A172 (cell line): Measurements from ENCODE around the gene PCDHA5. TPM values are rescaled to one million over a fixed set of nuclear protein-coding genes. Genes with fewer than 3 reads are reported as not detected.
"Not testable (repeated sequence)": the region's sequence is repeated elsewhere in the genome, so short reads cannot be mapped to it uniquely, and the experiment has no call there.

Experiments used
- DNase-seq: peaks from one replicate; pipeline ENCODE4 v3.0.0-alpha.2; 2015; ENCODE audit warnings: low spot score
- total RNA-seq: library from RNA; depleted of rRNA; stranded (reverse); fragments of >200 nt; shearing (Covaris generic); gene quantifications from 2 replicates; pipeline ENCODE4 v1.2.3, GENCODE V29; 2014

The PCDHA5 gene
- total RNA-seq, 1 experiment from 2014 or later: 0.10 TPM

- DNase-seq: not testable (repeated sequence)
Observed at GRCh38 chr5:140822969-140823368, 1.6 kb downstream of the PCDHA5 start.

DNA sequence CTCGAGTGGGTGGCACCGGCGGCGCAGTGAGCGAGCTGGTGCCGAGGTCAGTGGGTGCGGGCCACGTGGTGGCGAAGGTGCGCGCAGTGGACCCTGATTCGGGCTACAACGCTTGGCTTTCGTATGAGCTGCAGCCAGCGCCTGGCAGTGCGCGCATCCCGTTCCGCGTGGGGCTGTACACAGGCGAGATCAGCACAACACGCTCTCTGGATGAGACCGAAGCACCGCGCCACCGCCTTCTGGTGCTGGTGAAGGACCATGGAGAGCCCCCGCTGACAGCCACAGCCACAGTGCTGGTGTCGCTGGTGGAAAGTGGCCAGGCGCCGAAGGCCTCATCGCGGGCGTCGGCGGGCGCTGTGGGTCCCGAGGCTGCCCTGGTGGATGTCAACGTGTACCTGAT is 2.1 kb downstream of the PCDHA5 start:
- no peak for DNase-seq

DNA sequence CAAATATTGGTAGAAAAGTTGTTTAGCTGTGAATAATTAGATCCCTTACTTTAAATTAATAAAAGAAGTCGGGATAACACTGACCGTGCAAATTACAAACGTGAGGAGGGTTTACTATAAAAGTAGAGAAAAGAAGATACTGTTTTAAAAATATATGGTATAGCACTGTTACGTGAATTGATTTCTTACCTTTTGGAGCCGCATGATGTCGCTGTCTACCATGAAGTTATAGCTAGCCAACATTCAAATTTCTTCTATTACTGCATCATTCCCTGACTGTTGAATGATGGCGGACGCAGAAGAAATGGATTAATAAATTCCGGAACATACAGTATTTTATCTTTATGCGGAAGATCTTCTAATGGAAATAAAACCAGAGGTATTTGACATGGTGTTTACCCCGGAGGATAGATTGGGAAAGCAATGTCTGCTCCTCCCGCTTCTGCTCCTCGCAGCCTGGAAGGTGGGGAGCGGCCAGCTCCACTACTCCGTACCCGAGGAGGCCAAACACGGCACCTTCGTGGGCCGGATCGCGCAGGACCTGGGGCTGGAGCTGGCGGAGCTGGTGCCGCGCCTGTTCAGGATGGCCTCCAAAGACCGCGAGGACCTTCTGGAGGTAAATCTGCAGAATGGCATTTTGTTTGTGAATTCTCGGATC is 6.4 kb downstream of the PCDHA5 start, which contains the start of gene PCDHA6:
PCDHA6 (plus strand) TSS at position 257 of the 658 bp plus-strand sequence; CDS start at position 389, 132 bp downstream.
- no peak for DNase-seq

GRCh38 chr5:140828362-140828737 is 6.9 kb downstream of the PCDHA5 start:
- DNase-seq: no peak

GRCh38 chr5:140829511-140830501 is 8.4 kb downstream of the PCDHA5 start:
- DNase-seq: not testable (repeated sequence)

DNA sequence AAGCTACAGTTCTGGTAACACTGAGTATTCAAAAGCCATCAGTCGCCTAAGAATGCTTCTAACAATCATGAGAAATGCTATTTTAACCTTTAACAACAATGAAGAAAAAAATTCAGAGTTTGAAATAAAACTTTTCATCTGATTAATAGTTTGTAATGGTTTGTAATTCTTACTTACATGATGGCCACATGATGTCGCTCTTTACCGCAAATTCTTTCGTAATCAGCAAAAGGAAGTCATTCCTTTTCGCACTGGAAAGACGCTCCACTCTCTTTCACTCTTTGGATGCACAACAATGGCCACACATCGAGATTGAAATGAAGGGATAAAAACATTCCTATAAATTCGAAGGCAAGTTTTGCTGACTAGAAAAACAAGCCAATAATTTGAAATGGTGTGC is 12.6 kb downstream of the PCDHA5 start, which contains the start of gene PCDHA7:
PCDHA7 (plus strand) TSS at position 277 of the 400 bp plus-strand sequence; CDS start at position 392, 115 bp downstream.
- peak; percentile 8 for DNase-seq

DNA sequence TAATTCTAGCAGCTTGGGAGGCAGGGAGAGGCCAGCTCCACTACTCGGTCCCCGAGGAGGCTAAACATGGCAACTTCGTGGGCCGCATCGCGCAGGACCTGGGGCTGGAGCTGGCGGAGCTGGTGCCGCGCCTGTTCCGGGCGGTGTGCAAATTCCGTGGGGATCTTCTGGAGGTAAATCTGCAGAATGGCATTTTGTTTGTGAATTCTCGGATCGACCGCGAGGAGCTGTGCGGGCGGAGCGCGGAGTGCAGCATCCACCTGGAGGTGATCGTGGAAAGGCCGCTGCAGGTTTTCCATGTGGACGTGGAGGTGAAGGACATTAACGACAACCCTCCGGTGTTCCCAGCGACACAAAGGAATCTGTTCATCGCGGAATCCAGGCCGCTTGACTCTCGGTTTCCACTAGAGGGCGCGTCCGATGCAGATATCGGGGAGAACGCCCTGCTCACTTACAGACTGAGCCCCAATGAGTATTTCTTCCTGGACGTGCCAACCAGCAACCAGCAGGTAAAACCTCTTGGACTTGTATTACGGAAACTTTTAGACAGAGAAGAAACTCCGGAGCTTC is 13.1 kb downstream of the PCDHA5 start:
- not testable (repeated sequence) for DNase-seq

DNA sequence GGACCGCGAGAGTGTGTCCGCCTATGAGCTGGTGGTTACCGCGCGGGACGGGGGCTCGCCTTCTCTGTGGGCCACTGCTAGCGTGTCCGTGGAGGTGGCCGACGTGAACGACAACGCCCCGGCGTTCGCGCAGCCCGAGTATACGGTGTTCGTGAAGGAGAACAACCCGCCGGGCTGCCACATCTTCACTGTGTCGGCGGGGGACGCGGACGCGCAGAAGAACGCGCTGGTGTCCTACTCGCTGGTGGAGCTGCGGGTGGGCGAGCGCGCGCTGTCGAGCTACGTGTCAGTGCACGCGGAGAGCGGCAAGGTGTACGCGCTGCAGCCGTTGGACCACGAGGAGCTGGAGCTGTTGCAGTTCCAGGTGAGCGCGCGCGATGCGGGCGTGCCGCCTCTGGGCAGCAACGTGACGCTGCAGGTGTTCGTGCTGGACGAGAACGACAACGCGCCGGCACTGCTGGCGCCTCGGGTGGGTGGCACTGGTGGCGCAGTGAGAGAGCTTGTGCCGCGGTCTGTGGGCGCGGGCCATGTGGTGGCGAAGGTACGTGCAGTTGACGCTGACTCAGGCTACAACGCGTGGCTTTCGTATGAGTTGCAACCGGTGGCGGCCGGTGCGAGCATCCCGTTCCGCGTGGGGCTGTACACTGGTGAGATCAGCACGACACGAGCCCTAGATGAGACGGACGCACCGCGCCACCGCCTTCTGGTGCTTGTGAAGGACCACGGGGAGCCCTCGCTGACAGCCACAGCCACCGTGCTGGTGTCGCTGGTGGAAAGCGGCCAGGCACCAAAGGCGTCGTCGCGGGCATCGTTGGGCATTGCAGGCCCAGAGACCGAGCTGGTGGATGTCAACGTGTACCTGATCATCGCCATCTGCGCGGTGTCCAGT is 14.5 kb downstream of the PCDHA5 start:
- DNase-seq: no peak

DNA sequence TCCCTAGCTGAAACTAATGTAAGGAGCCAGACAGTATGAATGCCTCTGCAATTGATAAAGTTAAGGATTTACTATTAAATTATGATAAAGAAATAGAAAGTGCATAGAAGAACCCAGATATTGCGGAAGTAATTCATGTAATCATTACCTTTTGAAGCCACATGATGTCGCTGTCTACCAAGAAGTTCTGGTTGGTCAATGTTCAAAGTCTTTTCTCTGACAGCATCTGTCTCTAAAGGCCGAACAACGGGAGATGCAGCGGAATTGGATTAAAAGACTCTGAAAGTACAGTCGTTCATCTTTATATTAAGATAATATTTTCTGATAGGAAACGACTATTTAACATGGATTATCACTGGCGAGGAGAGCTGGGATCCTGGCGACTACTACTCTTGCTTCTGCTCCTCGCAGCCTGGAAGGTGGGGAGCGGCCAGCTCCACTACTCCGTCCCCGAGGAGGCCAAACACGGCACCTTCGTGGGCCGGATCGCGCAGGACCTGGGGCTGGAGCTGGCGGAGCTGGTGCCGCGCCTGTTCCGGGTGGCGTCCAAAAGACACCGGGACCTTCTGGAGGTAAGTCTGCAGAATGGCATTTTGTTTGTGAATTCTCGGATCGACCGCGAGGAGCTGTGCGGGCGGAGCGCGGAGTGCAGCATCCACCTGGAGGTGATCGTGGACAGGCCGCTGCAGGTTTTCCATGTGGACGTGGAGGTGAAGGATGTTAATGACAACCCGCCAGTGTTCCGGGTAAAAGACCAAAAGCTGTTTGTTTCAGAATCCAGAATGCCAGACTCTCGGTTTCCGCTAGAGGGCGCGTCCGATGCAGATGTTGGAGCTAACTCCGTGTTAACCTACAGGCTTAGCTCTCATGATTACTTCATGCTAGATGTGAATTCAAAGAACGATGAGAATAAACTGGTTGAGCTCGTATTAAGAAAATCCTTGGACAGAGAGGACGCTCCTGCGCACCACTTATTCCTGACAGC is 19.9 kb downstream of the PCDHA5 start, which contains the start of gene PCDHA8:
PCDHA8 (plus strand) TSS at position 210 of the 985 bp plus-strand sequence; CDS start at position 345, 135 bp downstream.
- peak; percentile 37 for DNase-seq

- DNase-seq: no peak
Observed at GRCh38 chr5:140842798-140843733, 21.7 kb downstream of the PCDHA5 start.

DNA sequence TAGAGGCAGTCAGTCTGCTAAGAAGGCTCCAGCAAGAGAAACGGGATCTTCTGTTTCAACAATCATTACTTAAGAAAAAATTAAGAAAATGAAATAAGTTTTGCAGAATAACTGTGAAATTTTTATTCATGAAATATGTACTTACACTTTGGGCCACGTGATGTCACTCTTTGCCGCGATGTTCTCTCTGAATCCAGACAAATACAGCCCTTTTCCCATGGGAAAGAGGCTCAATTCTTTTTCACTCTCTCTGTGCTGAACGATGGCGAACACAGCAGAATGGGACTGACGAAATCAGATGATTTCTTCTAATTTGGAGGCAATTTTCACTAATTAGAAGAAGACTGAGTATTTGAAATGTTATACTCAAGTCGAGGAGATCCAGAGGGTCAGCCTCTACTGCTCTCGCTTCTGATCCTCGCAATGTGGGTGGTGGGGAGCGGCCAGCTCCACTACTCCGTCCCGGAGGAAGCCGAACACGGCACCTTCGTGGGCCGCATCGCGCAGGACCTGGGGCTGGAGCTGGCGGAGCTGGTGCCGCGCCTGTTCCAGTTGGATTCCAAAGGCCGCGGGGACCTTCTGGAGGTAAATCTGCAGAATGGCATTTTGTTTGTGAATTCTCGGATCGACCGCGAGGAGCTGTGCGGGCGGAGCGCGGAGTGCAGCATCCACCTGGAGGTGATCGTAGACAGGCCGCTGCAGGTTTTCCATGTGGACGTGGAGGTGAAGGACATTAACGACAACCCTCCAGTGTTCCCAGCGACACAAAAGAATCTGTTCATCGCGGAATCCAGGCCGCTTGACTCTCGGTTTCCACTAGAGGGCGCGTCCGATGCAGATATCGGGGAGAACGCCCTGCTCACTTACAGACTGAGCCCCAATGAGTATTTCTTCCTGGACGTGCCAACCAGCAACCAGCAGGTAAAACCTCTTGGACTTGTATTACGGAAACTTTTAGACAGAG is 27.0 kb downstream of the PCDHA5 start, which contains the start of gene PCDHA9:
PCDHA9 (plus strand) TSS at position 244 of the 964 bp plus-strand sequence; CDS start at position 358, 114 bp downstream.
- DNase-seq: not testable (repeated sequence)

DNA sequence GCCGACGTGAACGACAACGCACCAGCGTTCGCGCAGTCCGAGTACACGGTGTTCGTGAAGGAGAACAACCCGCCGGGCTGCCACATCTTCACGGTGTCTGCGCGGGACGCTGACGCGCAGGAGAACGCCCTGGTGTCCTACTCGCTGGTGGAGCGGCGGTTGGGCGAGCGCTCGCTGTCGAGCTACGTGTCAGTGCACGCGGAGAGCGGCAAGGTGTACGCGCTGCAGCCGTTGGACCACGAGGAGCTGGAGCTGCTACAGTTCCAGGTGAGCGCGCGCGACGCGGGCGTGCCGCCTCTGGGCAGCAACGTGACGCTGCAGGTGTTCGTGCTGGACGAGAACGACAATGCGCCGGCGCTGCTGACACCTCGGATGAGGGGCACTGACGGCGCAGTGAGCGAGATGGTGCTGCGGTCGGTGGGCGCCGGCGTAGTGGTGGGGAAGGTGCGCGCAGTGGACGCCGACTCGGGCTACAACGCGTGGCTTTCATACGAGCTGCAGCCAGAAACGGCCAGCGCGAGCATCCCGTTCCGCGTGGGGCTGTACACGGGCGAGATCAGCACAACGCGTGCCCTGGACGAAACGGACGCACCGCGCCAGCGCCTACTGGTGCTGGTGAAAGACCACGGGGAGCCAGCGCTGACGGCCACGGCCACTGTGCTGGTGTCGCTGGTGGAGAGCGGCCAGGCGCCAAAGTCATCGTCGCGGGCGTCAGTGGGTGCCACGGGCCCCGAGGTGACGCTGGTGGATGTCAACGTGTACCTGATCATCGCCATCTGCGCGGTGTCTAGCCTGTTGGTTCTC is 28.6 kb downstream of the PCDHA5 start:
- not testable (repeated sequence) for DNase-seq

DNA sequence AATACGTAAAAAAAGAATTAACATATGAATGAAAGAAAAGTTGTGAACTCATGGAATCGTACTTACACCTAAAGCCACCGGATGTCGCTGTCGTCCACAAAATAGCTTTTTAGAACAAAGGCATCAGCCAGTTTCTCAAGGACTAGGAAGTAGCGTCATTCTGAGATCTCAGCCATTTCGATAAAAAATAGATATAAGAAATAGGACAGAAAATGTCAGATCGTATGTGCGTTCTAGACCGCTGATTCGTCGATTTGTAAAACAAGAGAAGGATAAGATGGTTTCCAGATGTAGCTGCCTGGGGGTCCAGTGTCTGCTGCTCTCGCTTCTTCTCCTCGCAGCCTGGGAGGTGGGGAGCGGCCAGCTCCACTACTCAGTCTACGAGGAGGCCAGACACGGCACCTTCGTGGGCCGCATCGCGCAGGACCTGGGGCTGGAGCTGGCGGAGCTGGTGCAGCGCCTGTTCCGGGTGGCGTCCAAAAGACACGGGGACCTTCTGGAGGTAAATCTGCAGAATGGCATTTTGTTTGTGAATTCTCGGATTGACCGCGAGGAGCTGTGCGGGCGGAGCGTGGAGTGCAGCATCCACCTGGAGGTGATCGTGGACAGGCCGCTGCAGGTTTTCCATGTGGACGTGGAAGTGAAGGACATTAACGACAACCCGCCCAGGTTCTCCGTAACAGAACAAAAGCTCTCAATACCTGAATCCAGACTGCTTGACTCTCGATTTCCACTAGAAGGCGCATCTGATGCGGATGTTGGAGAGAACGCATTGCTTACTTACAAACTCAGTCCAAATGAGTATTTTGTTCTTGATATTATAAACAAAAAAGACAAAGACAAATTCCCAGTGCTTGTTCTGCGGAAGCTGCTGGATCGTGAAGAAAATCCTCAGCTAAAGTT is 34.6 kb downstream of the PCDHA5 start, which contains the start of gene PCDHA10:
PCDHA10 (plus strand) TSS at position 126 of the 903 bp plus-strand sequence; CDS start at position 278, 152 bp downstream.
- DNase-seq: no peak

- DNase-seq: no peak
Observed at GRCh38 chr5:140857177-140857986, 36.0 kb downstream of the PCDHA5 start.

DNA sequence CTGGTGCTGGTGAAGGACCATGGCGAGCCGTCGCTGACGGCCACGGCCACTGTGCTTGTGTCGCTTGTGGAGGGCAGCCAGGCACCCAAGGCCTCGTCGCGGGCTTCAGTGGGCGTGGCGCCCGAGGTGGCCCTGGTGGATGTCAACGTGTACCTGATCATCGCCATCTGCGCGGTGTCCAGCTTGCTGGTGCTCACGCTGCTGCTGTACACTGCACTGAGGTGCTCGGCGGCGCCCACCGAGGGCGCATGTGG is 36.5 kb downstream of the PCDHA5 start:
- no peak for DNase-seq
